ENCODE measurements around the gene PLS1.

GRCh38 chr3:142735462-142735861 lies 139.3 kb downstream of the PLS1 start:
- TF ChIP-seq, protein P1, sequence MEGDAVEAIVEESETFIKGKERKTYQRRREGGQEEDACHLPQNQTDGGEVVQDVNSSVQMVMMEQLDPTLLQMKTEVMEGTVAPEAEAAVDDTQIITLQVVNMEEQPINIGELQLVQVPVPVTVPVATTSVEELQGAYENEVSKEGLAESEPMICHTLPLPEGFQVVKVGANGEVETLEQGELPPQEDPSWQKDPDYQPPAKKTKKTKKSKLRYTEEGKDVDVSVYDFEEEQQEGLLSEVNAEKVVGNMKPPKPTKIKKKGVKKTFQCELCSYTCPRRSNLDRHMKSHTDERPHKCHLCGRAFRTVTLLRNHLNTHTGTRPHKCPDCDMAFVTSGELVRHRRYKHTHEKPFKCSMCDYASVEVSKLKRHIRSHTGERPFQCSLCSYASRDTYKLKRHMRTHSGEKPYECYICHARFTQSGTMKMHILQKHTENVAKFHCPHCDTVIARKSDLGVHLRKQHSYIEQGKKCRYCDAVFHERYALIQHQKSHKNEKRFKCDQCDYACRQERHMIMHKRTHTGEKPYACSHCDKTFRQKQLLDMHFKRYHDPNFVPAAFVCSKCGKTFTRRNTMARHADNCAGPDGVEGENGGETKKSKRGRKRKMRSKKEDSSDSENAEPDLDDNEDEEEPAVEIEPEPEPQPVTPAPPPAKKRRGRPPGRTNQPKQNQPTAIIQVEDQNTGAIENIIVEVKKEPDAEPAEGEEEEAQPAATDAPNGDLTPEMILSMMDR (IDR thresholded peaks at IDR 0.05; ENCODE audit: borderline replicate concordance, extremely low read depth, low read length, poor library complexity, severe bottlenecking), result no peak
- no peak for TF ChIP-seq EZH2 (IDR thresholded peaks at IDR 0.05; ENCODE audit: borderline replicate concordance, low read depth, low read length, severe bottlenecking)
